Non-pigmented ciliary epithelial cell (primary cell): Measurements from ENCODE around the gene SLC26A8.
"Not testable (repeated sequence)": the region's sequence is repeated elsewhere in the genome, so short reads cannot be mapped to it uniquely, and the experiment has no call there.

Source experiments
- DNase-seq: peaks from one replicate; pipeline ENCODE4 v3.0.0-alpha.2; 2010; ENCODE audit warnings: low read depth

Gene SLC26A8

DNA sequence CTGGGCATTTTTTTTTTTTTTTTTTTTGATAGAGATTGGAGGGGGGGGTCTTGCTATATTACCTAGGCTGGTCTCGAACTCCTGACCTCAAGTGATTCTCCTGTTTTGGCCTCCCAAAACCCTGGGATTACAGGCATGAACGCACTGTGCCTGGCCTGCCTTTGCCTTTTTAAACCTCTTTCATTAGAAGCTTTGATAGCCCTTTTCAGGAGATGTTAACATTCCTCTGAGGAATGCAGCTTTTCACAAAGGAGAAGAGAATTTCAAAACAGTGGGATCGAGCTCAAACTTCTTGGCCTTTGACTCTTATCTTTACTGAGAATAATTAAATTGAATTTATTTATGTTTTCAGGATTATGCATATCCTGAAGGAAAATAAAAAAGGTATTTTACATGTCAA, 31.3 kb downstream of the SLC26A8 start:
- DNase-seq = no peak

DNA sequence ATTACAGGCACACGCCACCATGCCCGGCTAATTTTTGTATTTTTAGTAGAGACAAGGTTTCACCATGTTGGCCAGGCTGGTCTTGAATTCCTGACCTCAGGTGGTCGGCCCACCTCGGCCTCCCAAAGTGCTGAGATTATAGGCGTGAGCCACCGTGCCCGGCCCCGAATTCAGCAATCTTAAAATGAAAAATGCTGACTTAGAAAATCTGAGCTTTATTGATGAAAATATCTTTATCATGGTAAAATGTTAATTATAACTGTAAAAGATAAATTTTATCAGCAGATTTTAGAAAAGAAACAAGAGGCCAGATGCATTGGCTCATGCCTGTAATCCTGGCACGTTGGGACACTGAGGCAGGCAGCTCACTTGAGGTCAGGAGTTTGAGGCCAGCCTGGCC, 36.4 kb downstream of the SLC26A8 start:
- not testable (repeated sequence) for DNase-seq

DNA sequence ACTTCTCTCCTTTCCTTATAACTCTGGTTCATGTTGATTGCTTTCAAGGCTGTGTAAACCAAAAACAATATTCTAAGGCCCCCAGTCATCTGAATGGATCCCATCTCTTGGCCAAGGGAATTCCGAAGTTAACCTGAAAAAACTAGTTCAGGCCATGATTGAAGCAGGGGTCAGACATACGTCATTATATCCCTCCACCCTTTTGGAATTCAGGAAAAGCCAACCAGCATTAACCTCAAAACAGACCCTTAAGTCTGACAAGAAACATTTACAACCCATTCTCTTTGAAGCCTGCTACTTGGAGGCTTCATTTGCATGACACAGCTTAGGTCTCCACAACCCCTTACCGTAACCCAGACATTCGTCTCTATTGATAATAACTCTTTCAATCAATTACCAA, 39.7 kb downstream of the SLC26A8 start:
- no peak for DNase-seq

DNA sequence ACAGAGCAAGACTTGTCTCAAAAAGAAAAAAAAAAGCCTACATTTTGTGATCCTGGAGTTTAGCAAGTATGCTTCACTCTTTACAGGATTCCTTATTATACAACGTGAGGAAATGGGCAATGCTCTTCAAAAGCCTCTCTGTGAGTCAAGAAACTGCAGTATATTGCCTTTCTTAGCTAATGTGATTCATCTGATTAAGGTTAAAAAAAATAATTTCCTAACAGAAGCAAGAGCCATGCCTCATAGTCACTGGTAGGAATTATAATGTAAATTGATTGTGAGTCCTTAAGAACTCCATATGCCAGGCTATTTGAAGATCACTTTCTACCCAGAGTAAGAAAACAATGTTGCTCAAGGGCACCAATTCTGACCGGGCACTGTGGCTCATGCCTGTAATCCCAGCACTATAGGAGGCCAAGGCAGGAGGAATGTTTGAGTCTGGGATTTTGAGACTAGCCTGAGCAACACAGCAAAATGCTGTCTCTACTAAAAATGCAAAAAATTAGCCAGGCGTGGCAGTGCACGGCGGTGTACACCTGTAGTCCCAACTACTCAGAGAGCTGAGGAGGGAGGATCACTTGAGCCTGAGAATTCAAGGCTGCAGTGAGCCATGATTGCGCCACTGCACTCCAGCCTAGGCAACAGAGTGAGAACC, 43.3 kb downstream of the SLC26A8 start:
- no peak for DNase-seq

DNA sequence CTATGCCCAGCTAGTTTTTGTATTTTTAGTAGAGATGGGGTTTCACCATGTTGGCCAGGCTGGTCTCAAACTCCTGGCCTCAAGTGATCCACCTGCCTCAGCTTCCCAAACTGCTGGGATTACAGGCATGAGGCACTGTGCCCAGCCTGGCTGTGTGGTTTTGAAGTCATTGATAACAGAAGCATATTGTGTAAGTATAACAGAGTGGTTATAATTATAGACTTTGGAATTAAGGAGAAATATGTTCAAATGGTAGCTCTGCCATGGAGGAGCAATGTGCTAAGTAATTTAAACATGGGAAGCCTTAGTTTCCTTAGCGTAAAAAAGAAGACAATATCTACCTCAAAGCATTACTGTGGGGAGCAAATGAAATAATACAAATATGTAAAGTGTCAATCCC, 44.3 kb downstream of the SLC26A8 start:
- DNase-seq = not testable (repeated sequence)

DNA sequence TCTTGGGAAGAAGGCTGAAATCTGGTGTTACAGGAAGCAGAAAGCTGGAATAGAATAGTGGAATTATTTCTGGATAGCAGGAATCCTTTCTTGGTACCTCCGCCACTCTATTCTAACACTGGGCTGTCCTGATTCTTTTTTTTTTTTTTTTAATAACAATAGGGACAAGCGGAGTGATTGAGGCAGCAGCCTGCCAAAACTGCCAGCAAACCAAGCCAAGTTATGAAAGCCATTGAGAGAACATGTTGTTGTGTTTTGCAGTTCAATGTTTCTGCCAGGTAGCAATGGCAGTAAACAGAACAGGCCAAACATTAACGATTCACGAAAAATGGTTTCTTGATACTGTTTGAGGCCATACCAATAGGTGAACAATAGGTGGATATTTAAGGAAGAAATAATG, 47.1 kb downstream of the SLC26A8 start:
- DNase-seq = no peak

DNA sequence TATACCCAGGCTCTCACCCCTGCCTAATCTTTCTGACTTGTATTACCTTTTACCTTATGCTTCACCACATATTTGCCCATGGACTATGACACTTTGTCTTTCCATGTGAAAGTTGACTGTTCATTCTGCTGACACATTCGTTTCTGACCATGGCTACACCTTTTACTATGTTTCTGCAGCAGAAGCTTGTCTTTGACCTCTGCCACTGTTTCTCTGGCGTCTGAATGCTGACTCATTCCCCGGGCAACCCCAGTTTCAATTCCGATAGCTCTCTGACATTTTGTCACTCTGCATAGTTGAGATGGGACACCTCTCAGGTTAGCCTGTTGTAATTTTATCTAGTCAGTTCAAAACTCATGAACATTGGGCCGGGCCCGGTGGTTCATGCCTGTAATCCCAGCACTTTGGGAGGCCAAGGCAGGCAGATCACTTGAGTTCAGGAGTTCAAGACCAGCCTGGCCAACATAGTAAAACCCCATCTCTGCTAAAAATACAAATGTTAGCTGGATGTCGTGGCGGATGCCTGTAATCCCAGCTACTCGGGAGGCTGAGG, 50.7 kb downstream of the SLC26A8 start:
- DNase-seq = no peak

DNA sequence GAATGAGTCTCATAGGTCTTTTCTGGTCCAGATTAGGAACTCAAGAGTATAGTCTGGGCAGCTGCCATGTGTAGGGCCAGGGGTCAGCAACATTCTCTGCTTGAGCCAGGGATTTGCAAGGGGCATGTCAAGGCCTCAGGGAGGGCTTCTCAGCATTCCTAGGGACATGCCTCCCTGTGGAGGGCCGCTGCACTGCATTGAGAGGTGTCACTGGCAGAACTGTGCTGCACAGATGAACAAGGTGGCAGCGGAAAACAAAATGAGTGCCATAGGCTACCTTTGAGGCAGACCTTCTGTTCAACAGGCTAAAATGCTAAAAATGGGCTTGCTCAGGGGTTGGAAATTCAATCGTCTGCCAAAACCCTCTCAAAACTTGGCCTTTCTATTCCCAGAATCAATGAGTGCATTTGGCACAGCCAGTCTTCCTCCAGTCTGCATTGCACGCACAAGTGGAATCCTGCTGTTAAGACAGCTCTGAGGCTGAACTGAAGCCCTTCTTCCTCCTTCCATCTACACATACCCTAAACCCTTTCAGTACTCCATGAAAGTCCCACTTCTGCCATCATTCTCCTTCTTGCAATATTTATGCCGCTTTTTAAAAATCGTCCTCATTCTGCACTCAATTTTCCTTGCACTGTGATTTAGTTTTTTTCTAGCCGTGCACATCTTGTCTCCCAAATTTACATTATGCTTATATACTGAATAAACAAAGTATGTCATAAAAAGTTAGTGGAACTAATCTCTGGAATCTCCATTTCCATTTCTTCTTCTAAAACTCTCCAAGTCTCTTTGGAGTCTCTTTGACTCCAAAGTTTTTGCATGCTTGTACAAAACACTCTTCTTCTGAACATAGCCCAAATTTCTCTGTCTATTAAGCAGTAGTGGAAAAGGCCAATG, 51.7 kb downstream of the SLC26A8 start:
- DNase-seq = no peak

DNA sequence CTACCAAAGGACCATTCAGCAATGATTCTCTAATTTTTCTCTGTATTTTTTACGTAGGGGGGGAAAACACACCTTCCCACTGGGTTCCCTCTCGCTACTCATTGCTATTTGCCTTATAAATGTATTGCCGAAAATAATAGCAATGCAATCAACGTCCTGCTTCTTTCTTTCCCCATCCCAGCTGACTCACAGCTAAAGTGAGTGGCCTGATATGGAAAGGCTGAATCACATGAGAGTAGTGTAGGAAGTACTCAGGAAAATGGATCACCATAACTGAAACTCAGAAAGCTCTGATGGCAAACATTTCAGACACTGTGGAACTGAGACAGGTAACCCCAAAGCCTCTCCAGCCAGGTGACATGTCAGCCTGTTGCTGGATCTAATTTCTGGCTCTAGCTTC, 54.3 kb downstream of the SLC26A8 start:
- DNase-seq = peak; percentile 22

DNA sequence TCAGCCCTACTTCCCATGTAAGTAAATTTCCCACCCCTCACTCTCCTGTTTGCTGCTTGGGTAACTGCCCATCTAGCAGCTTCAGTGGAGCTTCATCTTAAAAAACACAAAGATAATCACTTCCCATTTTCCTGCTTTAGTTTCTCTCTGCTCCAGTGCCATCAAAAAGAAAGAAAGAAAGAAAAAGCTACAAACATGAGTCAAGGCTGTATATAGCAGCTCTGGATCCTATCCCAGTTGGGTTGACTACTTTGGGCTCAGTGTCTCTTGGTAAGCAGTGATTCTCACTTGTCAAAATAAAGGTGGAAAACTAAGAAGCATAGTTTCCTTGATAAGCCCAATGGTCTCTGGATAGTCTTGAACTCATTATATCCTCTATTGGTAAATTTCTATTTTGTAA, 54.8 kb downstream of the SLC26A8 start:
- no peak for DNase-seq

DNA sequence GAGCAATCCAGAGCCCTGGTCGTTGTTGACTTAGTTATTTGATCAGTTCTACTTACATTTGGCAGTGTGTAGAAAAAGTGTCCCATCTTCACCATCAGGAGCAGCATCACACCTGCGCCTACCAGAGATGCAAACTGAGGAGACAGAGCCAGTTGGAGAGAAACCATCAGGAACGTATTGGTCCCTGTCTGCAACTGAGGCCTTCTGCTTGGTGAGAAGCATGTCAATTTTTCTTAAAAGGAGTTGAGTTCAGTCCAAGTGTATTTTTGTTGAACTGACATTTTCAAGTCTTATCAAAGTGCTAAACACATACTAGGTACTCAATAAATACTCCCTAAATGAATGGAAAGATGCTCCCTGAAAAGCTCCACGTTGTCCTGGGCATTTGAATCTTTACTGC, 55.6 kb downstream of the SLC26A8 start:
- no peak for DNase-seq

DNA sequence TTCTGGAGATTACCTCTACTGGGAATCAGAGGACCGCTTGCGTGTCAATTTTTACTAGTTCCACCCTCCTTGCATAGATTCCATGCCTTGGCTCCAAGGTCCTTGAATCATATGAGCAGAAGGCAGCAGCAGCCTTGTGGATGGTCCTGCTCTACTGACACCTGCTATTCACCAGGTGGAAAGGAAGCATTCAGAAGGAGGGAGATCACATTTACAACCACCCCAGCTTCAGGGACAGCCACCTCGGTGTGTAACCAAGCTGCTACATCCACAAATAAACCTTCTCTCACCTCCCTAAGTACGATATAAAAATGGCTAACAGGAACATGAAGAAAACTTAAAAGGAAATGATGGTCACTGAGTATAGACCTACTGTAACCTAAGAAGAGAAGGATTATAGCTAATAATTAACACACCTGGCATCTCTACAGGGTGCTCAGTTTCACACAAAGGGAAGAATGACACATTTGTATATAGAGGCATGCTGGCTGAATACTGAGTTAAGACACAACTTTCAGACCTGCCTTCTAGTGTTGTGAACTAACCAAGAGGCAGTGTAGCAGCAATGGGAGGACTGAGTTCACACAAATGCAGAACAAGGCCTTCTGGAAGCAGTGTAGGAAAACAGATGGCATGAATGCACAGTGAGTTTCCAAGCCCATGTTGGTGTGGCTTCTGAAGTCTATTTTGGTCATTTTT, 57.2 kb downstream of the SLC26A8 start:
- DNase-seq = no peak

DNA sequence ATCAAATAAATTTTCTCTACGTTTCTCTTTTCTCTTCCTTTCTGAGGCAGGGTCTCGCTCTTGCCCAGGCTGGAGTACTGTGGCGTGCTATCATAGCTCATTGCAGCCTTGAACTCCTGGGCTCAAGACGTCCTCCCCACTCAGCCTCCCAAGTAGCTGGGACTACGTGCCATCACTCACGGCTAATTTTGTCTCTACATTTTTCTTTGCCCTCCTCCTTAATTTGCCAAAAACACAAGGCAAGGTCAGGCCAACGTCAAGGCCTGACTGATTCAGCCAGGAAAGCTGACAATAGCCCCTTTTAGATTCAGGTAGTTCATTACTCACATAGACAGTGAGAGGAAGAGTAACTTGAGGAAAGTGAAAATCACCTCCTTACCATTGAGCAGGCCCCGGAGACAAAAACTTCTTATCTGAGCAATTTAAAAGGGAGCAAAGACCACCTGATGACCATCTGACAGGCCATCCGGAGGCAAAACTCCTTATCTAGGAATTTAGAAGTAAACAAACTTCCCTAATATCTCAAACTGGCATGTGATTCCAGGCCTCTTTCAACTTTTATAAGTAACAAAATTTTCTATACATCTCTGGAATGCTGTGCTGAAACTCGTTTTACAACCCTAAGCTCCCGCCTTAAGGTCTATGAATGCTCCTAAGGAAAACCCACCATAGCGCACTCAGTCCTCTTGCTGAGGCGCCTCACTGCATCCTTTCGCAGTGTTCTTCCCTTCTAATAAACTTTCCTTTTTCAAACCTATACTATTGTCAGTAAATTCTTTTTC, 61.5 kb downstream of the SLC26A8 start:
- no peak for DNase-seq

DNA sequence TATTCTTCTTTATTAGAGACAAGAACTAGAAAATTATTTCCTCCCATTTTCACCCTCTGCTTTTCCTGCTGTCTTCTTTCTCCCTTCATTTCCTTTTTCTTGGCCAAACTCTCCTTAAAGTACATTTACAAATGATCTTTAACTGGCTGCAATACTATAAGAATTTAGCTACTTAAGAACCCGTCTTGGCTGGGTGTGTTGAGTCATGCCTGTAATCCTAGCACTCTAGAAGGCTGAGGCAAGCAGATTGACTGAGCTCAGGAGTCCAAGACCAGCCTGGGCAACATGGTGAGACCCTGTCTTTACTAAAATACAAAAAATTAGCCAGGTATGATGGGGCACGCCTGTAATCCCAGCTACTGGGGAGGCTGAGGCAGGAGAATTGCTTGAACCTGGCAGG, 64.3 kb downstream of the SLC26A8 start:
- DNase-seq = peak; percentile 30

DNA sequence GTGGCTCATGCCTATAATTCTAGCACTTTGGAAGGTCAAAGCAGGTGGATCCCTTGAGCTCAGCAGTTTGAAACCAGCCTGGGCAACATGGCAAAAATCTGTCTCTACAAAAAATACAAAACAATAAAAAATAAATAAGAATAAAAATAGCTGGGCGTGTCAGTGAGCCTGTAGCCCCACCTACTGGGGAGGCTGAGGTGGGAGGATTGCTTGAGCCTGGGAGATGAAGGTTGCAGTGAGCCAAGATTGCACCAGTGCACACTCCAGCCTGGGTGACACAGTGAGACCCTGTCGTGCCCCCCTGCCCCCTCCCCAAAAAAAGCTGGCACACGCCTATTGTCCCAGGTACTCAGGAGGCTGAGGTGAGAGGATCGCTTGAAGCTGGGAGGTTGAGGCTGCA, 68.5 kb downstream of the SLC26A8 start:
- DNase-seq = no peak

DNA sequence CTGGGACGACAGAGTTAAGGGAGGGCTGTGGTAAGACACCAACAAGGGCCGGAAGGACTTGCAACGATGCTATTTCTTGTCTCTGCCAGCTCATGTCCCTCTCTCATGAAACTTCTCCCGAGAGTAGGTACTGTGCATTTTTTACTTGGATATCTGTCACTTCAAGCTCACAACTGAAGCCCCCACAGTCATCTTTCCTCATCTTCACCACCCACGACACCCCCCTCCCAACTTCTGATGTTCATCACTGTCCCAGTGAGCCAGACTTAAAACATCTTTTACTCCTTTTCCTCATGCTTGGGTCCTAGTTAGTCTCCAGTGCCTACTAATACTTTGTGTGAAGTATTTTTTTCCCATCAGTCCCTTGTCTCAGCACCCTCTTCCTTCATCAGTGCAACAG, 68.9 kb downstream of the SLC26A8 start:
- DNase-seq = no peak

DNA sequence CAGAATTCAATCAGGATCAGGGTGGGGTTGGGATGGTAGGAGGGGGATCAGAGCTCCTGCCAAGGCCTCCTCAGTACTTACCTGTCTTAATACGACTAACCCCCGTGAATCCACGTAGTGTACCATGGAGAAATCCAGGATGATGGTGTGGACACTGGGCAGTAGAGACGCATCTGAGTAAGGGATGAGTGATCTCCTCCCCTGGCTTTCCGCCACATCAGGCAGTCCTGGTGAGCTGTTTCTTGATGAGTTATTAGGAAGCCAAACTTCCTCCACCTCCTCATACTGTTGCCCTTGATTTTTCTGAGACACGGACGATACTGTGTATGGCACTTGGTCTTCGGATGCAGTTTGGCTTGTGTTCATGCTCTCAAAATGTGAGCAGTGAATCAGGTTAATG, 69.4 kb downstream of the SLC26A8 start:
- no peak for DNase-seq

DNA sequence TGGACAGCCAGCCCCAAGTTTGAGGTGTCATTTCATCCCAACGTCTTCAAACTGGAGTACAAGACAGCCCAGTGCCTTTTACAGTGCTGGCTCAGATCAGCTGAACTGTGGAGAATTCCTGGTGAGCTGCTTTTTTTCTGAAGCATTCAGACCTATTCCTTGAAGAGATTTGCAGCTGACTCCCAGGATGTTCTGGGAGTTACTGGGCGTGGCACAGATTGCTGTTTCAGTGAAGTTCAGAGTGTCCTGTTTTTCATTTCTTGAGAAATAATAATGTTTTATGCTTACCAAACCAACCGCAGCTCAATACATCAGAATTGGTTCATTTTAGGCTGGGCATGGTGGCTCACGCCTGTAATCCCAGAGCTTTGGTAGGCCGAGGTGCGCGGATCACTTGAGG, 70.1 kb downstream of the SLC26A8 start:
- DNase-seq = no peak

DNA sequence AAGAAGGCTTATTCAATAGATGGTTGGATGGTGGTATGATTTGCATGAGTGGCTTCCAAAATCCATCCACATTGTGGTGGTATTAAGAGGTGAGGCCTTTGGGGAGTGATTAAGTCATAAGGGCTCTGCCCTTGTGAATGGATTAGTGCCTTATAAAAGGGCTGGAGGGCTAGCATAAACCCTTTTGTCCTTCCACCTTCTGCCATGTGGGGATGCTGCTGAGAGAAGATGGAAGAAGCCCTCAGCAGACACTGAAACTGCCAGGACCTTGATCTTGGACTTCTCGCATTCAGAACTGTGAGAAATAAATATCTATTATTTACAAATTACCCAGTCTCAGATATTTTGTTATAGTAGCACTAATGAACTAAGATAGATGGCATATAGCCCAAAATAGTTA, 75.7 kb downstream of the SLC26A8 start:
- DNase-seq = no peak

DNA sequence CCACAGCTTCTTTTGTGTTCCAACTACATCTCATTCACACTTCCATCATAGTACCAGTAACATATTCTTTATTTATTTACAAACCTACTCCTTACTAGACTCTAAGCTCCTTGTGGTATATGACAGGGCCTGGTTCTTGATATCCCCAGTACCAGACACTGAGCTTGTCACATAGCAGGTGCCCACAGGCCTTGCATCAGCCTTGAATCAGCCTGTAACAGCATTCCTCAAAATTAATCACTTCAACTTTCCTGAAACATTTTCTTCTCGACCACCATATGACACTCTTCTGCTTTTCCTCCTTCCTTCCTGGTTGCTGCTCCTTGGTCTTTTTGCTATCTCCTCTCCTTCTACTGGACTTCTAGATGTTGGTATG, 78.8 kb downstream of the SLC26A8 start:
- no peak for DNase-seq

DNA sequence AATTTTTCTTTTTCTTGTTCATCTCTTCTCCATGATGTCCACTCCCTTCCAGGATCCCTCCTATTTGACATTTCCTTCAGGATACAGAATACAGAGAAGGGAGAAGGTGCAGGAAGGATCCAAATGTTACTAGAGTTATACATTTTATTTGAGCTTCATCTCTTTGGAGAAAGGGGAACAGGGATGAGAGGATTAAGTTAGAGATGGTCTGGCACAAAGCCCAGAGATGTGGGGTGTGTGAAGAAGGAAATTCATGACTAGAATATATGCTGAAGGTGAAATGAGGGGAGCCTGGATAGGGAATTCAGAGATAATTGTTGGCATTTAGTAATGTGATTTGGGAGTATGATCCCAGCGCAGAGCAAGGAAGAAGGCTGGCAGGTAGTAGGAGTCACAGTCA, 81.1 kb downstream of the SLC26A8 start:
- DNase-seq = no peak

DNA sequence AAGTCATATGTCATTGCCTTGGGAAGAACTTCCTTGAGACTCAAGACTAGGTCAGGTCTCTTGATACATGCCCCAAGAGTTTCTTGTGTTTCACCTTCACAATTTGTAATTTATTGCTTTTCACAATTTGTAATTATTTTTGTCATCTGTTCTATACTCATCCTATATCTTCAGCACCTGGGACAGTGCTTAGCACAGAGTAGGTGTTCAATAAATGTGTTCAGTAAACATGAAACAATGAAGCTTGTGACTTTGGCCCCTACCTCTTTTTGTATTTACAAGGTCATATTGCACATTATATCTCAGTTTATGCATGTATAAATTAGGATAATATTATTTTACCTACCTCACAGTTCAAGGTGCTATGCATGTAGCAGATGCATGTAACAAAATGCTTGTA, 82.1 kb downstream of the SLC26A8 start:
- no peak for DNase-seq
